Prostate gland (tissue), 2 donors: ENCODE data around the gene C1orf210.

ENCODE experiments used
- CTCF ChIP-seq, 4 experiments: fragments of 200-600 bp in 2 of 4; fragments of 450-650 bp in 2 of 4; sonication (generic) in 2 of 4; IDR thresholded peaks; 1 replicate in 3 of 4; 2 replicates in 1 of 4; pipeline ENCODE4 v1.5.1; 2016 to 2019; ENCODE audit warnings: antibody characterized with exemption in 4 of 4, mild to moderate bottlenecking in 2 of 4, moderate library complexity in 2 of 4
- POLR2A ChIP-seq: fragments of 450-650 bp; IDR thresholded peaks from one replicate; pipeline ENCODE4 v1.6.1; 2016; ENCODE audit warnings: antibody characterized with exemption, mild to moderate bottlenecking
- POLR2AphosphoS5 ChIP-seq: sonication (generic); formaldehyde crosslinking; IDR thresholded peaks from one replicate; pipeline ENCODE4 v1.6.1; 2017; ENCODE audit warnings: antibody characterized with exemption

- TF ChIP-seq CTCF (IDR thresholded peaks at IDR 0.05): no peak
- TF ChIP-seq POLR2A: no peak
- TF ChIP-seq POLR2AphosphoS5: peak; percentile 3
Observed at GRCh38 chr1:43300378-43301094, 15.2 kb upstream of the C1orf210 start, which contains the start of gene TIE1.
